Karpas-422 (cell line): ENCODE measurements around the gene ARPC4. TPM values are rescaled to one million over a fixed set of nuclear protein-coding genes. Genes with fewer than 3 reads are reported as not detected.
A peak's percentile ranks its signal among the peaks of the same experiment; 100 is the strongest.

Experiments
- DNase-seq: peaks from one replicate; pipeline ENCODE4 v3.0.0-alpha.2; 2015
- H2AFZ ChIP-seq: fragments of 200-600 bp; sonication (generic); 2 replicates; pipeline ENCODE4 v1.6.1; 2014; ENCODE audit warnings: antibody characterized with exemption, low read length, mixed read lengths
- H3K27ac ChIP-seq: fragments of 200-600 bp; sonication (generic); 2 replicates; pipeline ENCODE4 v1.5.1; 2014; ENCODE audit warnings: mild to moderate bottlenecking, low read length, moderate library complexity
- H3K27me3 ChIP-seq: fragments of 200-600 bp; sonication (generic); 2 replicates; pipeline ENCODE4 v1.6.1; 2014; ENCODE audit warnings: low read length, mixed read lengths
- H3K36me3 ChIP-seq: fragments of 200-600 bp; sonication (generic); 2 replicates; pipeline ENCODE4 v1.6.1; 2014; ENCODE audit warnings: low read length, mixed read lengths; ENCODE audit not compliant: insufficient read depth
- H3K4me1 ChIP-seq: fragments of 200-600 bp; sonication (generic); 2 replicates; pipeline ENCODE4 v1.6.1; 2014; ENCODE audit warnings: mild to moderate bottlenecking, low read length, mixed read lengths
- H3K4me2 ChIP-seq: fragments of 200-600 bp; sonication (generic); 2 replicates; pipeline ENCODE4 v1.6.1; 2014; ENCODE audit warnings: low read length, low read depth, mild to moderate bottlenecking; ENCODE audit not compliant: poor library complexity, severe bottlenecking
- H3K4me3 ChIP-seq: fragments of 200-600 bp; sonication (generic); 2 replicates; pipeline ENCODE4 v1.5.1; 2014; ENCODE audit warnings: mild to moderate bottlenecking, antibody characterized with exemption, low read length, mixed read lengths
- H3K79me2 ChIP-seq: fragments of 200-600 bp; sonication (generic); 2 replicates; pipeline ENCODE4 v1.6.1; 2014; ENCODE audit warnings: mild to moderate bottlenecking, low read length, mixed read lengths
- H3K9ac ChIP-seq: fragments of 200-600 bp; sonication (generic); 2 replicates; pipeline ENCODE4 v1.6.0; 2014; ENCODE audit warnings: low read length
- H3K9me2 ChIP-seq: fragments of 200-600 bp; sonication (generic), shearing (Covaris generic); replicated peaks from 2 replicates; pipeline ENCODE4 v1.6.0; 2014; ENCODE audit warnings: mild to moderate bottlenecking, low read length, moderate library complexity; ENCODE audit not compliant: insufficient read depth
- H3K9me3 ChIP-seq: fragments of 300-700, 200-600 bp; sonication (generic); 2 replicates; pipeline ENCODE4 v1.6.1; 2014; ENCODE audit warnings: low read length, mixed read lengths
- H4K20me1 ChIP-seq: fragments of 200-600 bp; sonication (generic); 2 replicates; pipeline ENCODE4 v1.6.1; 2014; ENCODE audit warnings: mild to moderate bottlenecking, antibody characterized with exemption, low read length, low read depth; ENCODE audit not compliant: insufficient read depth
- total RNA-seq: library from RNA; depleted of rRNA; stranded (reverse); fragments of >200 nt; shearing (Covaris generic); gene quantifications from 2 replicates; pipeline ENCODE4 v1.2.3, GENCODE V29; 2014; ENCODE audit warnings: low replicate concordance

ARPC4 gene
- total RNA-seq, 1 experiment from 2014 or later: 102 TPM

DNA sequence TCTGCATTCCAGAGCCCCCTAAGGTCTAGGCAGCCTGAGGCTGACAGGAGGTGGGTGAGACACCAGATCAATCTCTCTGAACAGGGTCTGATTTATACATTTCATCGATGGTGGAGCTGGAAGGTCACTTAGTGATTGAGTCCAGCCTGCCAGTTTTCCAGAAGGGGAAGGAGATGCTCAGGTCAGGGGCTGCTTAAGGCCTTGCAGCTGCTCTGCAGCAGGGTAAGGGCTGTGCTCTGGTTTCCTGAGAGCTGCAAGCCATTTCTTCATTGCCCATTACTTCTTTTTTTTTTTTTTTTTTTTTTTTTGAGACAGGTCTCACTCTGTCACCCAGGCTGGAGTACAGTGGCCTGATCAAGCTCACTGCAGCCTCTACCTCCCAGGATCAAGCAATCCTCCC lies 11.3 kb upstream of the ARPC4 start:
- H3K4me2 ChIP-seq: peak overlapping the region; percentile 53
- no peaks in the 10 kb centered on the region for H4K20me1 ChIP-seq
- H3K9me2 ChIP-seq: no peaks in the 10 kb centered on the region
- DNase-seq: no peak
- peaks cover 5% of the 10 kb centered on the region; the same call in 1 of the 2 replicates for H3K36me3 ChIP-seq
- peak overlapping the region; percentile 90 for H3K27ac ChIP-seq
- H3K9me3 ChIP-seq: no peaks in the 10 kb centered on the region
- no peak overlapping the region; the same call in 1 of the 2 replicates for H3K4me3 ChIP-seq
- no peaks in the 10 kb centered on the region for H3K27me3 ChIP-seq
- no peaks in the 10 kb centered on the region for H3K79me2 ChIP-seq
- peak overlapping the region; percentile 68 for H3K9ac ChIP-seq
- peaks cover 47% of the 10 kb centered on the region for H3K4me1 ChIP-seq
- no peak overlapping the region for H2AFZ ChIP-seq

DNA sequence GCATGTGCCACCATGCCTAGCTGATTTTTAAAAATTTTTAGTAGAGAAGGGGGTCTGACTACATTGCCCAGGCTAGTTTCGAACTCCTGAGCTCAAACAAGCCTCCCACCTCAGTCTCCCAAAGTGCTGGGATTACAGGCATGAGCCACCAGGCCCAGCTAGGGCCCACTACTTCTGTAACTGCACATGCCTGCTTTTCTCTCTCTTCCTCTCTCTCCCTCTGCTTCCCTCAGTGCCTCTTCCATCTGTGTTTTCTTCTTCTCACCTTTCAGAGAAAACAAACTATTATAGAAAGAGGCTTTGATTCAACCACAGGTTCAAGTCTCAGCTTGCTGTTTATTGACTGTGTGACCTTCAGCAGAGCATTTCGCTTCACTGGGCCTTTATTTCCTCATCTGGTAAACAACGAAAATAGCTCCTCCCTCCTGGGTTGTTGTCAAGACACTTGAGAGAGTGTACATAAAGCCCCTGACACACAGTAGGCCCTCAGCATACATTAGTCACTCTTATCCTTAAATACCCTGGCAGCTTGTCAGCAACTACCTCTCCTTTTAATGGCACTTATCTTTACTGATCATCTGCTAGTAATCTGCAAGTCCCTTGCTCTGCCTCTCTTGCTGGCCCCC lies 10.8 kb upstream of the ARPC4 start:
- DNase-seq: no peak
- no peaks in the 10 kb centered on the region for H3K9me3 ChIP-seq
- no peak overlapping the region for H3K4me2 ChIP-seq
- H3K4me3 ChIP-seq: no peak overlapping the region
- no peaks in the 10 kb centered on the region for H3K9me2 ChIP-seq
- no peak overlapping the region for H2AFZ ChIP-seq
- no peaks in the 10 kb centered on the region for H3K27me3 ChIP-seq
- peaks cover 47% of the 10 kb centered on the region for H3K4me1 ChIP-seq
- peaks cover 7% of the 10 kb centered on the region; the same call in 1 of the 2 replicates for H3K36me3 ChIP-seq
- H3K27ac ChIP-seq: peak overlapping the region; percentile 90
- H3K79me2 ChIP-seq: no peaks in the 10 kb centered on the region
- H3K9ac ChIP-seq: peak overlapping the region; percentile 68; the same call in 1 of the 2 replicates
- no peaks in the 10 kb centered on the region for H4K20me1 ChIP-seq

DNA sequence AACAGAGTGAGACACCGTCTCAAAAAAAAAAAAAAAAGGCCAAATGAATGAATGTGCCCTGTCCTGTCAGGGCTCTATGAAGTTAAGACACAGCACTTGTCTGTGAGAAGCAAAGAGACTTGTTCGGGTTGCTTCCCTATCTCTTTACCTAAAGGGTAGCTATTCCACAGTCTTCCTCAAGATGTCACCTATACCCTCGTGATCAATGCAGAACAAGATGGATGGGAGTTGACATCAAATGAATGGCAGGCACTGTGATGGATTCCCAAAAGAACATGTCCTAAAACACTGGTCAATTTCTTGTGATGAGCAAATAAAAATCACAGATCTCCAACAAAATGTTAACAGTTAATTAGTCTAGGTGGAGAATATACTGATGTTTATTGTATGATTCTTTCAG lies 10.1 kb upstream of the ARPC4 start:
- H3K9me2 ChIP-seq: no peaks in the 10 kb centered on the region
- H3K4me2 ChIP-seq: no peak overlapping the region
- peaks cover 44% of the 10 kb centered on the region for H3K4me1 ChIP-seq
- peaks cover 12% of the 10 kb centered on the region; the same call in 1 of the 2 replicates for H3K36me3 ChIP-seq
- no peak overlapping the region for H3K27ac ChIP-seq
- H3K4me3 ChIP-seq: no peak overlapping the region
- no peaks in the 10 kb centered on the region for H3K27me3 ChIP-seq
- no peak overlapping the region for H2AFZ ChIP-seq
- no peaks in the 10 kb centered on the region for H3K79me2 ChIP-seq
- H3K9me3 ChIP-seq: no peaks in the 10 kb centered on the region
- no peak overlapping the region for H3K9ac ChIP-seq
- H4K20me1 ChIP-seq: no peaks in the 10 kb centered on the region
- no peak for DNase-seq

DNA sequence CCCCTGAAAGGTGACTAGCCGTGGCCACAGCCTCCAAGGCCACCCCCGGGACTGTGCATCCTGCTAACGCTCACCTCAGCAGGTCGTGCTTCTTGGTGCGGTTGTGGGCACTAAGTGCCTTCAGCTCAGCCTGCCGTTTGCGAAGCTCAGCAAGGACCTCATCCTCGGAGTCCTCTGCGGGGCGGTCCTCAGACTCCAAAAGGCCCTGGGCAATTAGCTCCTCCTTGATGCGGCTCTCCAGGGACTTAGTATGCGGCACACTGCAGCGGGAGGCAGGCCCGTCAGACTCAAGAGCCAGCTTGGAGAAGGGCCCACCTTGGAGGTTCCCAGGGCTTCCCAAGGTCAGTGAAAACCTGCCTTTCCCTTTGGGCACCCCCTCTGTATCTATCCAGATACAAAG lies 8.9 kb upstream of the ARPC4 start:
- no peak overlapping the region for H3K27ac ChIP-seq
- no peak overlapping the region for H2AFZ ChIP-seq
- no peak overlapping the region for H3K9ac ChIP-seq
- H3K4me2 ChIP-seq: no peak overlapping the region
- no peak overlapping the region for H3K4me3 ChIP-seq
- DNase-seq: no peak
- H4K20me1 ChIP-seq: no peaks in the 10 kb centered on the region
- H3K27me3 ChIP-seq: no peaks in the 10 kb centered on the region
- peaks cover 35% of the 10 kb centered on the region for H3K4me1 ChIP-seq
- H3K9me2 ChIP-seq: no peaks in the 10 kb centered on the region
- no peaks in the 10 kb centered on the region for H3K79me2 ChIP-seq
- no peaks in the 10 kb centered on the region for H3K9me3 ChIP-seq
- H3K36me3 ChIP-seq: peaks cover 12% of the 10 kb centered on the region; the same call in 1 of the 2 replicates

DNA sequence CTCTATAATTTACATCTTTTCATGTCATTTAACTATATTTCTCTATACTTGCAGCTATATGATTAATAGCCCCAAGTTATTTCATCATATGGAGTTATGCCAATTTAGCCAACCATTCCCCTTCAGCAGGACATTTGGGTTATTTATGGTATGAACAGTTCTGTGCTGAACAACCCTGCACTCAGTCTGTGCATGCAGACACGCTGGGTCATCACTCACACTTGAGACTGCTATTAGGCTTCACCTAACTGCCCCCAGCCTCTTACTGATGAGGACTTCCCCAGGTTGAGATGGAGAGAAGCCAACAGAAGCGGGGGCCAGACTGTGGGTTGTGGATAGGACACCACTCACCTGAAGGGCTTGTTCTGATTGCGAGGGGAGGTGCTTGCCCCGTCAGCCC lies 7.9 kb upstream of the ARPC4 start:
- peaks cover 25% of the 10 kb centered on the region for H3K4me1 ChIP-seq
- peaks cover 19% of the 10 kb centered on the region for H3K36me3 ChIP-seq
- no peaks in the 10 kb centered on the region for H4K20me1 ChIP-seq
- no peak overlapping the region for H3K27ac ChIP-seq
- H2AFZ ChIP-seq: no peak overlapping the region
- no peak overlapping the region for H3K9ac ChIP-seq
- H3K4me2 ChIP-seq: no peak overlapping the region
- H3K9me2 ChIP-seq: no peaks in the 10 kb centered on the region
- DNase-seq: no peak
- H3K4me3 ChIP-seq: no peak overlapping the region
- no peaks in the 10 kb centered on the region for H3K9me3 ChIP-seq
- H3K79me2 ChIP-seq: no peaks in the 10 kb centered on the region
- no peaks in the 10 kb centered on the region for H3K27me3 ChIP-seq

DNA sequence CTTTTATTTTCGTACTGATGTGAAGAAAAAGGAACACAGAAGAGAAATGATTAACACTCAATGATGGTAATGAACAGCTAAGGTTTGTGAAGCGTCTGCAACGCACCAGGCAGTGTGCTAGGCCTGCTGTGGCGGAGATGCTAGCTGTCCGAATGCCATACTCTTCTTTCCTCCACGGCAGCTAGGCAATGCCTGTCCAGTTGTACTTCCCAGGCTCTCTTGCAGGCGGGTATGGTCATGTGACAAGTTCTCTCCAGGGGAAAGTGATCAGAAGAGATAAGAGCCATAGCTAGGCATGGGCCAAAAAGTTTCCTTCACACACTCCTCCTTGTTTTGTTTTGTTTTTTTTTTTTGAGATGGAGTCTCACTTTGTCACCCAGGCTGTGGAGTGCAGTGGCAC lies 7.3 kb upstream of the ARPC4 start:
- H3K9me2 ChIP-seq: no peaks in the 10 kb centered on the region
- no peaks in the 10 kb centered on the region for H3K27me3 ChIP-seq
- peaks cover 19% of the 10 kb centered on the region for H3K4me1 ChIP-seq
- peaks cover 21% of the 10 kb centered on the region for H3K36me3 ChIP-seq
- H3K4me2 ChIP-seq: no peak overlapping the region
- no peak overlapping the region for H2AFZ ChIP-seq
- H3K4me3 ChIP-seq: no peak overlapping the region
- H3K9ac ChIP-seq: no peak overlapping the region
- DNase-seq: no peak
- no peak overlapping the region for H3K27ac ChIP-seq
- H3K9me3 ChIP-seq: no peaks in the 10 kb centered on the region
- H4K20me1 ChIP-seq: no peaks in the 10 kb centered on the region
- H3K79me2 ChIP-seq: peaks cover 4% of the 10 kb centered on the region; the same call in 1 of the 2 replicates

DNA sequence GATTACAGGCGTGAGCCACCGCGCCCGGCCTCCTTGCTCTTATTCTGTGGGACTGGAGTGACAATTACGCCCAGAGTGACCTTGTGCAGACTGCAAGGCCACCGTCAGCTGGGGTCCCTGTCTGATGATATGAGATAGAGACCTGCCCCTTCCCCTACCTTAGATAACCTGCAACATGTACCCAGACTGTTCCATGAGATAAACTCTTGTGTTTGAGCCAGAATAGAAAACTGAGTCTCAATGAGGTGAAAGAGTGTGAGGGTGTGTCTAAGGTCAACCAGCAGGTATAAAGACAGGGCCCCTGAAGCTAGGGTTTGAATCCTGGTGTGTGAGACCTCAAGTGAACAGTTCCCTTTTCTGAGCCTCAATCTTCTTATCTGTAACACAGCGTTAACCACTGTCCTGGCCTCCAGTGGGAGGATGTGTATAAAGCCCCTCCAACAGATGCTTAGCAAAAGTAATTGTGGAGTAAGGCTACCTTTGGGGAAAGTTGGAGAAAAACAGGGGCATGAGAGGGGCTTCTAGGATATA lies 6.6 kb upstream of the ARPC4 start:
- H3K4me3 ChIP-seq: no peak overlapping the region
- no peaks in the 10 kb centered on the region for H3K27me3 ChIP-seq
- H3K4me2 ChIP-seq: no peak overlapping the region
- H3K79me2 ChIP-seq: peaks cover 10% of the 10 kb centered on the region
- H2AFZ ChIP-seq: no peak overlapping the region
- no peak for DNase-seq
- H3K36me3 ChIP-seq: peaks cover 21% of the 10 kb centered on the region
- H4K20me1 ChIP-seq: no peaks in the 10 kb centered on the region
- no peak overlapping the region for H3K9ac ChIP-seq
- H3K9me2 ChIP-seq: no peaks in the 10 kb centered on the region
- H3K4me1 ChIP-seq: peaks cover 16% of the 10 kb centered on the region
- H3K9me3 ChIP-seq: no peaks in the 10 kb centered on the region
- no peak overlapping the region for H3K27ac ChIP-seq

DNA sequence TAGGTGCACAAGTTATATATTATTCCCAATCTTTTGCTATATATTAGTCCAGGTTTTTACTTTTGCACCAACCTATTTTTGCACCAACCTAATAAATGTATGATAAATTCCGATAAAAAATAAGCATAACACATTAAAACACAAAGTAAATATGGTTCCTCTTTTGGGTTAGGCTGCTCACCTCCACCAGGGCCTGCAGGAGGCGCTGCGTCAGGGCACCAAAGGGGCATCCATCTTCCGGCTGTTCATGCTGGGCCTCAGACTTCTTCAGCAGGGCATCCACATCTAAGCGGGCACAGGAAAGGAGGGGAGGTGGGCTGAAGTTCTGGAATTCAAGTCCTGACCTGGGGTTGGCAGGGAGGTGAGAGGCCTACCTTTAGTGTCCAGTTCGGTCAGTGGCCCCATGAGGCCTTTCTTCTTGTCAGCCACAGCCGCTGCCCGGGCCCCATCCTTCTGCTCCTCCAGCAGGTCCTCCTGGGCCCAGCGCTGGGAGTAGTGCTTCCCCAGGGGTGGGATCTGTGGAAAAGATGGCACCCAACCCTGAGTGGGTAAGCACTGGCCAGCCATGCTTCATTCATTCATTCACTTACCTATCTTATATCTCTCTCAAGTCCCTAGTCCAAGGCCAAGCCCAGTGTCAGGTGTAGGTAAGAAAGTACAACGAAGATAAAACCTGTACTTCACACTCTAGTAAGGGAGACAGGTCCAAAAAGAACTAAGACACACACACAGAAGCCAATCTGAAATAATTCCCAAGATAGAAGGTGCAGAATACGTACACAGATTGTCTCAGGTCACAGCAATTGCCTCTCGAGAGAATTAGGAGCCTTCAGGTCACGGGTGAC lies 5.8 kb upstream of the ARPC4 start:
- H3K4me1 ChIP-seq: peaks cover 16% of the 10 kb centered on the region
- no peaks in the 10 kb centered on the region for H3K9me2 ChIP-seq
- no peak overlapping the region for H3K4me3 ChIP-seq
- no peak overlapping the region for H3K4me2 ChIP-seq
- DNase-seq: peak; percentile 76
- H2AFZ ChIP-seq: no peak overlapping the region
- H3K27ac ChIP-seq: no peak overlapping the region
- H4K20me1 ChIP-seq: no peaks in the 10 kb centered on the region
- H3K79me2 ChIP-seq: peaks cover 18% of the 10 kb centered on the region
- peaks cover 21% of the 10 kb centered on the region for H3K36me3 ChIP-seq
- H3K27me3 ChIP-seq: no peaks in the 10 kb centered on the region
- H3K9ac ChIP-seq: no peak overlapping the region
- no peaks in the 10 kb centered on the region for H3K9me3 ChIP-seq
